Upper lobe of left lung (tissue), 6 donors: ENCODE results near the gene MMD. TPM values are rescaled to one million over a fixed set of nuclear protein-coding genes. Genes with fewer than 3 reads are reported as not detected.
A peak's percentile ranks its signal among the peaks of the same experiment; 100 is the strongest.

Experiments used
- ATAC-seq, 2 donors: fragments of 200-7000 bp; cut with Tn5 transposase; one replicate each; pipeline ENCODE4 v1.9.1; 2022; ENCODE audit warnings: mild to moderate bottlenecking in 2 of 2, moderate library complexity in 2 of 2; ENCODE audit not compliant: low FRiP score in 2 of 2
- DNase-seq, 2 donors: peaks; one replicate each; pipeline ENCODE4 v3.0.0-alpha.2; 2019 to 2020
- H3K27ac ChIP-seq, 4 donors: fragments of 200-600 bp; sonication (generic); one replicate each; pipeline ENCODE4 v1.5.1; 2016 to 2019
- H3K27me3 ChIP-seq, 4 donors: fragments of 200-600 bp; sonication (generic); one replicate each; pipeline ENCODE4 v1.5.1; 2017 to 2019
- H3K36me3 ChIP-seq, 4 donors: fragments of 200-600 bp; sonication (generic); one replicate each; pipeline ENCODE4 v1.5.1; 2016 to 2019
- H3K4me1 ChIP-seq, 4 donors: fragments of 200-600 bp; sonication (generic); one replicate each; pipeline ENCODE4 v1.5.1; 2018 to 2019
- H3K4me3 ChIP-seq, 4 donors: fragments of 200-600 bp; sonication (generic); one replicate each; pipeline ENCODE4 v1.5.1; 2017 to 2019; ENCODE audit warnings: mild to moderate bottlenecking in 2 of 4, moderate library complexity in 1 of 4
- H3K9me3 ChIP-seq, 4 donors: fragments of 200-600 bp; sonication (generic); one replicate each; pipeline ENCODE4 v1.5.1; 2018 to 2019
- EP300 ChIP-seq, 4 donors: sonication (generic); formaldehyde crosslinking; IDR thresholded peaks; one replicate each; pipeline ENCODE4 v1.5.1; 2017; ENCODE audit warnings: antibody characterized with exemption in 4 of 4, control low read depth in 2 of 4
- POLR2A ChIP-seq, 4 donors: fragments of 450-650 bp; IDR thresholded peaks; one replicate each; pipeline ENCODE4 v1.5.1; 2016 to 2017; ENCODE audit warnings: antibody characterized with exemption in 4 of 4, mild to moderate bottlenecking in 2 of 4
- POLR2AphosphoS5 ChIP-seq, 2 donors: sonication (generic); formaldehyde crosslinking; IDR thresholded peaks; one replicate each; pipeline ENCODE4 v1.5.1; 2017; ENCODE audit warnings: antibody characterized with exemption in 2 of 2
- WGBS, 2 donors: methylation state at CpG; one replicate each; pipeline ENCODE4 v1.1.5; 2017 to 2018; 5-methylcytosine and 5-hydroxymethylcytosine counted together
- total RNA-seq, 6 donors: library from RNA; depleted of rRNA in 4 of 6; stranded (reverse); fragments of >200 nt in 4 of 6; gene quantifications; one replicate each; pipeline versions ENCODE4 v1.1.0 to v1.2.1, GENCODE V29; 2016 to 2021
- TF ChIP-seq, protein P1 (sequence below), 6 experiments: fragments of 450-650 bp in 4 of 6; fragments of 200-600 bp in 2 of 6; sonication (generic) in 2 of 6; IDR thresholded peaks; one replicate each; pipeline ENCODE4 v1.5.1; 2016 to 2019; ENCODE audit warnings: antibody characterized with exemption in 6 of 6
- donor health status: DM: no; HTN: no; CAD: no; lungs with moderate emphysema.
- donor health status: DM: no; HTN: yes; CAD: no; lungs with severe emphysema.

Gene MMD
- total RNA-seq, 6 donors from 2014 or later = 13.5 to 26.7 (median 19.0) TPM

DNA sequence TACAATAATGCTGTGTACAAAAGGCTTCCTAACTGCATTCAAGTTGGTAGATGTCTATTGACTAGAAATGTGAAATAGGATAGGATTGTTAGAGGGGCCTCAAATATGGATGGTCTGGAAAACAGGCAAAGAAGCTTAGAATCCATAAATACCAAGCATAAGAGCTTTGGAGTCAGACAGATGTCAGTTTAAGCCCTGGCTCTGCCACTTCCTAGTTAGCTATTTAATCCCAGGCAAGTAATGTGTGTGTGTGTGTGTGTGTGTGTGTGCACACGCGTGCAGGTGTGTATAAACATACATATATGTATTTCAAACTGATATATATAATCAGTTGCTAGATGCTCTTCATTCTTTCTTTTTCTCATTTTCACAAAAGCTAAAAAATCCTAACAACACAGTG, 66.7 kb downstream of the MMD start:
- Histone ChIP-seq H3K4me1 (no peaks in the 10 kb centered on the region), H3K36me3 (no peaks in the 10 kb centered on the region), H3K27me3 (no peaks in the 10 kb centered on the region), H3K27ac (no peak overlapping the region), H3K4me3 (no peak overlapping the region), H3K9me3 (no peaks in the 10 kb centered on the region)
- ATAC-seq (no peak), DNase-seq (no peak)
- TF ChIP-seq, protein P1, sequence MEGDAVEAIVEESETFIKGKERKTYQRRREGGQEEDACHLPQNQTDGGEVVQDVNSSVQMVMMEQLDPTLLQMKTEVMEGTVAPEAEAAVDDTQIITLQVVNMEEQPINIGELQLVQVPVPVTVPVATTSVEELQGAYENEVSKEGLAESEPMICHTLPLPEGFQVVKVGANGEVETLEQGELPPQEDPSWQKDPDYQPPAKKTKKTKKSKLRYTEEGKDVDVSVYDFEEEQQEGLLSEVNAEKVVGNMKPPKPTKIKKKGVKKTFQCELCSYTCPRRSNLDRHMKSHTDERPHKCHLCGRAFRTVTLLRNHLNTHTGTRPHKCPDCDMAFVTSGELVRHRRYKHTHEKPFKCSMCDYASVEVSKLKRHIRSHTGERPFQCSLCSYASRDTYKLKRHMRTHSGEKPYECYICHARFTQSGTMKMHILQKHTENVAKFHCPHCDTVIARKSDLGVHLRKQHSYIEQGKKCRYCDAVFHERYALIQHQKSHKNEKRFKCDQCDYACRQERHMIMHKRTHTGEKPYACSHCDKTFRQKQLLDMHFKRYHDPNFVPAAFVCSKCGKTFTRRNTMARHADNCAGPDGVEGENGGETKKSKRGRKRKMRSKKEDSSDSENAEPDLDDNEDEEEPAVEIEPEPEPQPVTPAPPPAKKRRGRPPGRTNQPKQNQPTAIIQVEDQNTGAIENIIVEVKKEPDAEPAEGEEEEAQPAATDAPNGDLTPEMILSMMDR (IDR thresholded peaks at IDR 0.05) = no peak
- TF ChIP-seq EP300 (IDR thresholded peaks at IDR 0.05) (no peak), POLR2A (IDR thresholded peaks at IDR 0.05) (no peak), POLR2AphosphoS5 (IDR thresholded peaks at IDR 0.05) (no peak)
- WGBS, 2 donors = 87 to 100% methylated on average over 2 of the region's 2 CpGs

DNA sequence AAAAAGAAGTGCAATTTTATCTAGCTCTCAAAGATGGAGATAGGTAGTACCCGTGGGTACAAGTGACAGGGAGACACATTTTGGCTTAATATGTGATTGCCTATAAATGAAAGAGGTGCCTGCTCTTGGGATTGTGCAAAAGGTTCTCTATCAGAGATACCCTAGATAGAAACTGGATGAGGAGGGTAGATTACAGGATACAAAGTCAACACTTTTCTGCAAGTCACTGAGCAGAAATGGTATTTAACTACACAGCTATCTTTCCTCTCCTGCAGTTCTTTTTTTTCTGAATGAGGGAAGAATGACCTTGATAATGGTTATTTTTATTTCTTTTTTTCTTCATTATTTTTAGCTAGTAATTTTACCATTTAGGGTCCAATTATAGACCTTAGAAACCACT, 67.6 kb downstream of the MMD start:
- Histone ChIP-seq H3K36me3 (no peaks in the 10 kb centered on the region), H3K9me3 (no peaks in the 10 kb centered on the region), H3K27me3 (no peaks in the 10 kb centered on the region), H3K4me3 (no peak overlapping the region), H3K27ac (no peak overlapping the region), H3K4me1 (peaks cover 0 to 2% (median under 1%) of the 10 kb centered on the region in 4 donors)
- ATAC-seq (no peak), DNase-seq (no peak)
- TF ChIP-seq EP300 (IDR thresholded peaks at IDR 0.05) = no peak
- TF ChIP-seq, protein P1 (IDR thresholded peaks at IDR 0.05) = no peak
- no peak for TF ChIP-seq POLR2AphosphoS5 (IDR thresholded peaks at IDR 0.05)
- no peak for TF ChIP-seq POLR2A (IDR thresholded peaks at IDR 0.05)
- 62 to 75% methylated on average over 1 of the region's 1 CpG for WGBS, 2 donors

DNA sequence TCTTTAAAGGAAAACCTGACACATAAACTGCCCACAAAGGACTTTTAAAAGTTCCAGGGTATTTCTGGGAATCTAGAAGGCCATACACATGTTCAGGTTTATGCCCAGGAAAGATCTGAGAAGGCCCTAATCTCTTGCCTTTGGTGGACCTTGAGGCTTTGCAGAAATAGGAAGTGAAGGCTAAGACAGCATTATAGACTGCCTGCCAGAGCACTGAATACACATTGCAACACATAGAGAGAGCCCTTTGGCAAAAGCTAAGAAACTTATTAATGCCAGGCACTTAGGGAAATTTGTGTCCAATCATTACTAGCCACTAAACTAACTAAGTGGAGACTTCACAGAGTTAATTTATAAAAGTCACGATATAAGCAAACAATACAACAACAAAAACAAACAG, 70.4 kb downstream of the MMD start:
- peaks cover 0 to 8% (median 3%) of the 10 kb centered on the region in 4 donors for H3K4me1 ChIP-seq
- H3K36me3 ChIP-seq = no peaks in the 10 kb centered on the region
- H3K27me3 ChIP-seq = no peaks in the 10 kb centered on the region
- H3K4me3 ChIP-seq = no peak overlapping the region
- ATAC-seq (no peak), DNase-seq (no peak)
- 61 to 76% methylated on average over 1 of the region's 1 CpG for WGBS, 2 donors
- no peaks in the 10 kb centered on the region for H3K9me3 ChIP-seq
- no peak for TF ChIP-seq POLR2A (IDR thresholded peaks at IDR 0.05)
- TF ChIP-seq POLR2AphosphoS5 (IDR thresholded peaks at IDR 0.05) = no peak
- TF ChIP-seq, protein P1 (IDR thresholded peaks at IDR 0.05) = no peak
- H3K27ac ChIP-seq = no peak overlapping the region

DNA sequence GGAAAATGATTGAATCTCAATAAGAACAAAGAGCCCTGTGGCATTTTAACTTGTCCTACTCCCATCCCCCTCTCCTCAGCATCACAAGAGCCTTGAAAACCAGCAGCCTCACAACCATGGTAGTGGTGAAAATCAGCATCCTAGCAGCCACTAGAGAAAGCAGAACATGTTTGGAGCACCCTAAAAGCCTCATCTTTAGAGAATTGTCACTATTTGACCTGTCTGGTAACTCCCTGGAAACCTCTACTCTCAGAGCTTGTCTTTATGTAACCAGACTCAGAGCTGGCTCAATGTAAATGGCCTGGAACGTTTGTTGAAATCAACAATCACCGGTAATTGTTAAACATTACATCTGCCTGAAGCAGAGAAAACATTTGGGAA, 70.8 kb downstream of the MMD start:
- ATAC-seq = no peak
- Histone ChIP-seq H3K4me1 (peaks cover 0 to 8% (median 3%) of the 10 kb centered on the region in 4 donors), H3K36me3 (no peaks in the 10 kb centered on the region), H3K4me3 (no peak overlapping the region), H3K27me3 (no peaks in the 10 kb centered on the region), H3K27ac (no peak overlapping the region), H3K9me3 (no peaks in the 10 kb centered on the region)
- TF ChIP-seq EP300 (IDR thresholded peaks at IDR 0.05) (no peak), POLR2AphosphoS5 (IDR thresholded peaks at IDR 0.05) (no peak), POLR2A (IDR thresholded peaks at IDR 0.05) (no peak)
- TF ChIP-seq, protein P1 (IDR thresholded peaks at IDR 0.05) = no peak
- WGBS, 2 donors = 32 to 58% methylated on average over 2 of the region's 2 CpGs
- DNase-seq = no peak

DNA sequence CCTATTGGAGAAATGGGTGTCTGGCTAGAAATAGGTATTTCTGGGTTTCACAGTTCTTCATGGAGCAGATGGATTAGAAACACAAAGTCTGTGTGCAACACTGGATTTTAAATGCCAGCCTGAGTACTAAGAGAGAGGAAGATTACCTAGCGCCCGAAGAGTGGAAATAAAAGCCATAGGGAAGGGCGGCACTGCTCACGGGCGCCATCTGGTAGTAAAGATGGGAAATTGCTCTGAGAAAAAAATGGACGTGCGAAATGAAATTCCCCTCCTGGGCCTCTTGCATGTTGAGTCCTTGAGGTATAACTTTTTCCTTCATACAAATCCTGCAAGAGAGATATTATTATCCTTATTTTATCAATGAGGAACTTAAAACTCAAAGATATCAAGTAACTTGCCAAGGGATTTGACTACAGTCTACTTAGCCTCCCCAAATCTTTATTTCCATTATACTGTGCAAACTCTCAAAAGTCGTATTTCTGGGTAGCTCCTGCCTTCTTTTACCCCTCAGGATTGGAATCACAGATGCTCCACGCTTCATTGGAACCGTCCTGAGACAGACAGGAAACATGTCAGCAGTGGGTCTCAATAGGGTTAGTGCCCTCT, 72.8 kb downstream of the MMD start:
- ATAC-seq (peak in 1 of 2 donors; percentile 81), DNase-seq (peak in 1 of 2 donors; percentile 49)
- H3K9me3 ChIP-seq = no peaks in the 10 kb centered on the region
- WGBS, 2 donors = 15 to 16% methylated on average over 10 of the region's 10 CpGs
- no peaks in the 10 kb centered on the region for H3K36me3 ChIP-seq
- TF ChIP-seq EP300 (IDR thresholded peaks at IDR 0.05) (no peak), POLR2A (IDR thresholded peaks at IDR 0.05) (no peak)
- TF ChIP-seq, protein P1 (IDR thresholded peaks at IDR 0.05) = peak; percentile 32 to 71 (median 64)
- H3K27ac ChIP-seq = no peak overlapping the region
- peaks cover 0 to 8% (median 3%) of the 10 kb centered on the region in 4 donors for H3K4me1 ChIP-seq
- no peak overlapping the region for H3K4me3 ChIP-seq
- H3K27me3 ChIP-seq = no peaks in the 10 kb centered on the region
